ENCODE data around the gene GFOD1. TPM values are rescaled to one million over a fixed set of nuclear protein-coding genes. Genes with fewer than 3 reads are reported as not detected.
"Not testable (repeated sequence)": the region's sequence is repeated elsewhere in the genome, so short reads cannot be mapped to it uniquely, and the experiment has no call there.

GFOD1 gene
- total RNA-seq, 2 donors from 2014 or later, result 10.0 to 12.2 TPM

- TF ChIP-seq CTCF (IDR thresholded peaks at IDR 0.05), result no peak
- no peak for TF ChIP-seq POLR2A (IDR thresholded peaks at IDR 0.05)
- TF ChIP-seq POLR2AphosphoS5 (IDR thresholded peaks at IDR 0.05), result no peak
- no peak for DNase-seq (ENCODE audit: low spot score)
- Histone ChIP-seq H3K9me3 (no peaks in the 10 kb centered on the region), H3K4me1 (replicated peaks) (no peaks in the 10 kb centered on the region), H3K4me3 (no peak overlapping the region), H3K27me3 (replicated peaks; ENCODE audit: insufficient read depth) (no peaks in the 10 kb centered on the region), H3K36me3 (no peaks in the 10 kb centered on the region), H3K27ac (no peak overlapping the region)
- intact Hi-C loops (cut with DNase I), result no loop called here
- 82% methylated on average over 6 of the region's 6 CpGs for WGBS
Observed at GRCh38 chr6:13434777-13435176, 52.6 kb downstream of the GFOD1 start.

- H3K9me3 ChIP-seq; H3K27me3 ChIP-seq (replicated peaks; ENCODE audit: insufficient read depth); intact Hi-C loops (cut with DNase I); H3K27ac ChIP-seq; H3K4me1 ChIP-seq (replicated peaks); H3K4me3 ChIP-seq; DNase-seq (ENCODE audit: low spot score); H3K36me3 ChIP-seq: not testable (repeated sequence)
Observed at GRCh38 chr6:13434135-13434775, 53.1 kb downstream of the GFOD1 start.

- Histone ChIP-seq H3K27ac (no peak overlapping the region), H3K9me3 (no peaks in the 10 kb centered on the region), H3K36me3 (no peaks in the 10 kb centered on the region), H3K4me3 (no peak overlapping the region), H3K4me1 (replicated peaks) (no peaks in the 10 kb centered on the region), H3K27me3 (replicated peaks; ENCODE audit: insufficient read depth) (no peaks in the 10 kb centered on the region)
- intact Hi-C loops (cut with DNase I), result no loop called here
- no peak for DNase-seq (ENCODE audit: low spot score)
- TF ChIP-seq POLR2AphosphoS5 (IDR thresholded peaks at IDR 0.05) (no peak), CTCF (IDR thresholded peaks at IDR 0.05) (no peak), POLR2A (IDR thresholded peaks at IDR 0.05) (no peak)
- 68% methylated on average over 5 of the region's 5 CpGs for WGBS
Observed at GRCh38 chr6:13433709-13434121, 53.7 kb downstream of the GFOD1 start.

GRCh38 chr6:13432526-13433184, 54.7 kb downstream of the GFOD1 start:
- no peaks in the 10 kb centered on the region for H3K36me3 ChIP-seq
- intact Hi-C loops (cut with DNase I), result no loop called here
- no peak for TF ChIP-seq CTCF (IDR thresholded peaks at IDR 0.05)
- TF ChIP-seq POLR2A (IDR thresholded peaks at IDR 0.05), result no peak
- no peak for TF ChIP-seq POLR2AphosphoS5 (IDR thresholded peaks at IDR 0.05)
- WGBS, result 89% methylated on average over 4 of the region's 4 CpGs
- H3K9me3 ChIP-seq, result no peaks in the 10 kb centered on the region
- no peak for DNase-seq (ENCODE audit: low spot score)
- no peaks in the 10 kb centered on the region for H3K27me3 ChIP-seq (replicated peaks; ENCODE audit: insufficient read depth)
- no peak overlapping the region for H3K27ac ChIP-seq
- H3K4me1 ChIP-seq (replicated peaks), result no peaks in the 10 kb centered on the region
- no peak overlapping the region for H3K4me3 ChIP-seq

- no peak for TF ChIP-seq POLR2AphosphoS5 (IDR thresholded peaks at IDR 0.05)
- no peak for TF ChIP-seq CTCF (IDR thresholded peaks at IDR 0.05)
- no peak for TF ChIP-seq POLR2A (IDR thresholded peaks at IDR 0.05)
- H3K4me3 ChIP-seq, result no peak overlapping the region
- H3K4me1 ChIP-seq (replicated peaks), result no peaks in the 10 kb centered on the region
- H3K36me3 ChIP-seq, result no peaks in the 10 kb centered on the region
- H3K9me3 ChIP-seq, result no peaks in the 10 kb centered on the region
- intact Hi-C loops (cut with DNase I), result no loop called here
- 73% methylated on average over 5 of the region's 5 CpGs for WGBS
- no peak for DNase-seq (ENCODE audit: low spot score)
- H3K27me3 ChIP-seq (replicated peaks; ENCODE audit: insufficient read depth), result no peaks in the 10 kb centered on the region
- H3K27ac ChIP-seq, result no peak overlapping the region
Observed at GRCh38 chr6:13431861-13432465, 55.4 kb downstream of the GFOD1 start.
